Progenitor cell of endocrine pancreas (in vitro differentiated cells): ENCODE data around the gene GNB5. TPM values are rescaled to one million over a fixed set of nuclear protein-coding genes. Genes with fewer than 3 reads are reported as not detected.
"Not testable (repeated sequence)": the region's sequence is repeated elsewhere in the genome, so short reads cannot be mapped to it uniquely, and the experiment has no call there.

Experiments
- DNase-seq: peaks from one replicate; pipeline ENCODE4 v3.0.0; 2021; ENCODE audit warnings: low spot score; ENCODE audit not compliant: unreplicated experiment
- H3K27ac Mint-ChIP-seq: 2 replicates; pipeline ENCODE4 v1.8.0; 2021; ENCODE audit warnings: mild to moderate bottlenecking, moderate library complexity, mixed read lengths
- H3K27me3 Mint-ChIP-seq: 2 replicates; pipeline ENCODE4 v1.8.0; 2021; ENCODE audit warnings: mixed read lengths
- H3K36me3 Mint-ChIP-seq: 2 replicates; pipeline ENCODE4 v1.8.0; 2022; ENCODE audit warnings: mixed read lengths; ENCODE audit not compliant: insufficient read depth
- H3K4me1 Mint-ChIP-seq: 2 replicates; pipeline ENCODE4 v1.8.0; 2021; ENCODE audit warnings: low read depth, mixed read lengths
- H3K4me3 Mint-ChIP-seq: 2 replicates; pipeline ENCODE4 v1.8.0; 2021; ENCODE audit warnings: low read depth, mild to moderate bottlenecking, moderate library complexity, mixed read lengths
- H3K9me3 Mint-ChIP-seq: 2 replicates; pipeline ENCODE4 v1.8.0; 2021; ENCODE audit warnings: low read depth, mixed read lengths
- CTCF ChIP-seq: fragments of 200-600 bp; sonication (generic); IDR thresholded peaks from one replicate; pipeline ENCODE4 v1.5.0; 2021; ENCODE audit warnings: antibody characterized with exemption, mild to moderate bottlenecking; ENCODE audit not compliant: unreplicated experiment
- total RNA-seq: library from RNA; stranded (reverse); gene quantifications from 2 replicates; pipeline ENCODE4 v1.2.1, GENCODE V29; 2021

GNB5 gene
- total RNA-seq, 1 donor from 2014 or later: 56.0 TPM

- no peak overlapping the region for H3K27ac Mint-ChIP-seq
- no peaks in the 10 kb centered on the region for H3K27me3 Mint-ChIP-seq
- no peak overlapping the region for H3K4me3 Mint-ChIP-seq
- TF ChIP-seq CTCF: no peak
- H3K9me3 Mint-ChIP-seq: peaks cover 7% of the 10 kb centered on the region
- DNase-seq: no peak
- H3K4me1 Mint-ChIP-seq: no peaks in the 10 kb centered on the region
- peaks cover 4% of the 10 kb centered on the region for H3K36me3 Mint-ChIP-seq
These were observed 105.9 kb downstream of the GNB5 start for GRCh38 chr15:52085299-52085698.

DNA sequence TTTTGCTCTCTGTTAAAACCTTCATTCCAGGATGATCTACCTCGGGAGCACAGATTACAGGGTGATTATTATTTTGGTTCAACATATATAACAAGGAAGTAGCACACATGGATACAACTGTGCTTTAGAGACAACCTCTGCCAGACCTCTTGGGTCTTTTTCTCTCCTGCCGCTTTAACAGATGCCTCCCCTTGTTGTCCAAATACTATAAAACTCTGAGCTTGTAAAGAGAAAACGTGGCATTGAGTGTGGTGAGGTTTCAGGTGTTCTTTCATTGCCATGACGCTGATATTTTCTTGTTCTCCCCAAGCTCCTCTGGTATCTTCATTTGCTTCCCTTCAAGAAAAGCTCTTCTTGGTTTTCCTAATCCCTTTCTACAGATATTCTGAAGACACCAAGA, 107.6 kb downstream of the GNB5 start:
- Mint-ChIP-seq H3K4me3 (no peak overlapping the region), H3K4me1 (peaks cover 1% of the 10 kb centered on the region), H3K27ac (no peak overlapping the region), H3K27me3 (no peaks in the 10 kb centered on the region), H3K36me3 (no peaks in the 10 kb centered on the region), H3K9me3 (no peaks in the 10 kb centered on the region)
- TF ChIP-seq CTCF: no peak
- no peak for DNase-seq

DNA sequence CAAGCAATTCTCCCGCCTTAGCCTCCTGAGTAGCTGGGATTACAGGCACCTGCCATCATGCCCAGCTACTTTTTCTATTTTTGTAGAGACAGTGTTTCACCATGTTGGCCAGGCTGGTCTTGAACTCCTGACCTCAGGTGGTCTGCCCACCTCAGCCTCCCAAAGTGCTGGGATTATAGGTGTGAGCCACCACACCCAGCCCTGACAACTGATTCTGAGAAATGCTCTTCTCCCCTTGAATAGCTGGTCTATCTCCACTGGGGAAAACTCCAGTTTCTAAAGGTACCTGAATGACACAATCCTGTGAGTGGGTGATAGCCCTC, 108.2 kb downstream of the GNB5 start:
- H3K36me3 Mint-ChIP-seq, H3K27ac Mint-ChIP-seq, H3K9me3 Mint-ChIP-seq, DNase-seq, H3K4me3 Mint-ChIP-seq, H3K4me1 Mint-ChIP-seq, H3K27me3 Mint-ChIP-seq: not testable (repeated sequence)

DNA sequence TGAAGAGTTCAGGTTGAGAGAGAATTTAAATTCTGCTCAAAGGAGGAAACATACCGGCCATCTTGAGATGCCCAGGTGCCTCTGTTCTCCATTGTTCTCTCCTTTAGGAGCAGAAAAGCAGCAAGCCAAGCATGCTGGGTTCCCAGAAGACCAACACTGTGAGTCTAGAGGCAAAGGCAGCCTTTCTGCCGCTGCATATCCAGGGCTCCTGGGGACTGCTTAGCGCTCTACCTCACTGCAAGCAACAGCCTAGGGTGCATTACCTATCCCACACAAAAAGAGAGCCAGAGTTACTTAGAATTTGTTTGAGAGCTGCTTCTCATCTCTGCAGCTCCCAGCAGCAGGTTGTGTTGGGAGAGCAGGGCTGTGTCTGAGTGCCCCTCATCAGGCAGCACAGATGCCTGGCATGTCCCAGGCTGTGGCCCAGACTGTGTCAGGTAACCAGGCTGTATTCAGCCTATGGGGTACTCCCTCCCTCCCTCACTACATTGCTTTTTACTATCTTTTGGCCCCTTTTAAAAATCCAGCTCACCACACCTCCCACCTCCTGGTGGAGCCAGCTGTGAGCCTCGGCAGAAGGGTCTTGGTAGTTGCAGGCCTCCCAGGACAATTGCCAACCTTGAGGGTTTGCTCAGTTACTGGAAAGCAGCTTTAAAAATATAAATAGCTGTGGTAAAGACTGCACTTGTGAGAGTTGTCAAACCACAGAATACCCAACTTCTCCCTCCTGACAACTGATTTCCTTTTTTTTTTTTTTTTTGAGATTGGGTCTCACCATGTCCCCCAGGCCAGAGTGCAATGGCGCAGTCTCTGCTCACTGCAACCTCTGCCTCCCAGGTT, 108.8 kb downstream of the GNB5 start:
- peaks cover 1% of the 10 kb centered on the region for H3K4me1 Mint-ChIP-seq
- H3K4me3 Mint-ChIP-seq: no peak overlapping the region
- H3K27me3 Mint-ChIP-seq: no peaks in the 10 kb centered on the region
- TF ChIP-seq CTCF: no peak
- no peak overlapping the region for H3K27ac Mint-ChIP-seq
- no peaks in the 10 kb centered on the region for H3K9me3 Mint-ChIP-seq
- no peak for DNase-seq
- H3K36me3 Mint-ChIP-seq: no peaks in the 10 kb centered on the region

GRCh38 chr15:52080706-52081392, 110.3 kb downstream of the GNB5 start:
- Mint-ChIP-seq H3K36me3 (no peaks in the 10 kb centered on the region), H3K27me3 (no peaks in the 10 kb centered on the region), H3K4me1 (peaks cover 1% of the 10 kb centered on the region), H3K4me3 (no peak overlapping the region), H3K27ac (no peak overlapping the region), H3K9me3 (no peaks in the 10 kb centered on the region)
- no peak for TF ChIP-seq CTCF
- DNase-seq: no peak

DNA sequence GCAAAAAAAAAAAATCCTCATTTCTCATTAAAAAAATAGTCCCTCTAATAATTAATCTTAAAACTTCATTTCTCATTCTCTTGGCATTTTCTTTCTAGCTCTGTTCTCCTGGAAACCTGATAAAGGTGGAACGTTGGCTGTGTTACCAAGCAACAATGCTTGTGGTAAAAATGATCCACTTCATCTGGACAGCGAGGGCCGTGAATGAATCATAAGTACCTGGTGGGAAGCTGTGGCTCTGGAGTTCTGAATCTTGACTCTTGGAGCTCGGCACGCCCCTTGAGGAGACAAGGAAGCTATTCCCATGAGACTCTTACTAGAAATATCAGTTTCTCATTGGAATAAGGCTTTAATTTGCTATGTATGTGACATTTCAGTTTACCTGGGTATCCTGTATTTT, 111.2 kb downstream of the GNB5 start:
- no peak overlapping the region for H3K4me3 Mint-ChIP-seq
- no peaks in the 10 kb centered on the region for H3K36me3 Mint-ChIP-seq
- TF ChIP-seq CTCF: no peak

More for the DNA sequence above, 111.2 kb downstream of the GNB5 start:
- H3K4me1 Mint-ChIP-seq: peaks cover 1% of the 10 kb centered on the region
- no peaks in the 10 kb centered on the region for H3K27me3 Mint-ChIP-seq
- H3K9me3 Mint-ChIP-seq: no peaks in the 10 kb centered on the region
- H3K27ac Mint-ChIP-seq: no peak overlapping the region
- DNase-seq: no peak
